Measurements from ENCODE around the gene CDH12. TPM values are rescaled to one million over a fixed set of nuclear protein-coding genes. Genes with fewer than 3 reads are reported as not detected.

CDH12 gene
- polyA plus RNA-seq, 1 donor: 0.40 TPM

DNA sequence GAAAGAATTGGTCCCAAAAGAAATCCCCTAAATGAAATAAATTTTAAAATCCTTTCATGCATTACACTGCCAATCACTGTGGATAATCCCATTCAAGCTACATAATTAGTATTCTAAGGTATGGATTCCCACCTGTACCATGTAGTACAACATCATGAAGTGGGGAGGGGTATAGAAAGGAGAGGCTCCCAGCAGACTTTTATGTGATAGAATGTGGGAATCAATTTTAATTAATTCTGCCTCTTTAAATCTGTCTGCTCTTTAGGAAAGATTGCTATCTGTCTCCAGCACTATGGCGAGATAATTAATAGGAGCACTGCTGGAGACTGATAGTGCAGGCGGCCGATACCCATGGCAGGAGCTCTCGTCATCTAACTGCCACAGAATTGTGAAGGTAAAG, 95.4 kb downstream of the CDH12 start:
- DNase-seq: no peak

GRCh38 chr5:22754155-22754554, 99.0 kb downstream of the CDH12 start:
- DNase-seq: no peak

DNA sequence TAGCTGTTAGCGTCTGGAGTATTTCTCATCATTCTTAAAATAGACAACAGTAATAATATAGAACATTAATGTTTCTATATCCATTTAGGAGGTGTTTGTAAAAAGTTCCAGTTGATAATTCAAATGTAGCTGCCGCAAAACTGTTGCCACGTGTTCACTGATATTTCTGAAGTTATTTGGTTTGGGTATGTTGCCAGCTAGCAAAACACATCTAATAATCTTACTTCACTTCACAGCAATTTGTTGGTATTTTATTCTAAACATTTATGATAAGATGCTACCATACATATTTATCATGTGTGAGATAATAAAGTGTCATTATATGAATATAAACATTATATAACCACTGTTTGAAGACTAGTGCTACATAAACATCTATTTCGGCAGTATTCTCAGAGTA, 101.6 kb downstream of the CDH12 start:
- no peak for DNase-seq

GRCh38 chr5:22736443-22737003, 116.6 kb downstream of the CDH12 start:
- DNase-seq: no peak

DNA sequence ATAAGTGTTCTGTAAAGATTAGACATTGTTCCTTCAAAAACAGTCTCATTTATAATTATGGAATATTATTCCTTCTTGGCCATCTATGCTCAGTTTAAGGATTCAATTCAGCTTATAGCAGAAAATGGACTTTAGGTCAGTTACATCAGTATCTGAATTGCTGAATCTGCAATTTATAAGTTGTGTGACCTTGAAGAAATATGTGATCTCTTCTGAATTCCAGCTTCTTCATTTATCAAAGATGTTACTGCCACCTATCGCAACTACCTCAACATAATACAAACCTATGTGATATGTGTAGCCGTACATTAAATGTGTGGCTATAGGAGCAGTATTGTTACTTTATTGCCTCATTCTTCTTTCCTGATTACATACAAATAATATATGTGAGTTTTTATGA, 118.2 kb downstream of the CDH12 start:
- DNase-seq: no peak

- no peak for DNase-seq
These were observed 124.5 kb downstream of the CDH12 start for GRCh38 chr5:22728610-22729009.

DNA sequence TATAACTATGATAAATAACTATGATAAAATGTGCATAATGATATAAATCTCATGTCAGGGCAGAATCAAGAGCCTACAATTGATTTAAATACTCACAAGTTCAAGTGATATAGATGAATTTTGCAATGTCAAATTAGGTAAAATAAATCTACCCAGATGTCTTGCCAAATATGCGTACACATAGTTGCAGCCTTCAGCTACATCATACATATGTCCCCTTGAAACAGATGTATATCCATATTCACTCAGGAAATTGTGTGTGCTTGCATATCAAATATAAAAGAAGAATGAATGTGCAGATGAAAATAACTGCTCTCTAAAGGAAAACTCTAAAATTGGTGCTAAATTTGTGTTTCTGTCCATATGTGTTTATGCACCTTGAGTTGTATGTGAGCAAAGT, 130.7 kb downstream of the CDH12 start:
- DNase-seq: no peak

- DNase-seq: no peak
These were observed 131.1 kb downstream of the CDH12 start for GRCh38 chr5:22722056-22722455.

- DNase-seq: no peak
These were observed 133.3 kb downstream of the CDH12 start for GRCh38 chr5:22719842-22720241.

- no peak for DNase-seq
These were observed 142.5 kb downstream of the CDH12 start for GRCh38 chr5:22710660-22711059.

- no peak for DNase-seq
These were observed 143.4 kb downstream of the CDH12 start for GRCh38 chr5:22709743-22710142.

- no peak for DNase-seq
These were observed 144.3 kb downstream of the CDH12 start for GRCh38 chr5:22708770-22709328.

- no peak for DNase-seq
These were observed 146.2 kb downstream of the CDH12 start for GRCh38 chr5:22706901-22707300.

DNA sequence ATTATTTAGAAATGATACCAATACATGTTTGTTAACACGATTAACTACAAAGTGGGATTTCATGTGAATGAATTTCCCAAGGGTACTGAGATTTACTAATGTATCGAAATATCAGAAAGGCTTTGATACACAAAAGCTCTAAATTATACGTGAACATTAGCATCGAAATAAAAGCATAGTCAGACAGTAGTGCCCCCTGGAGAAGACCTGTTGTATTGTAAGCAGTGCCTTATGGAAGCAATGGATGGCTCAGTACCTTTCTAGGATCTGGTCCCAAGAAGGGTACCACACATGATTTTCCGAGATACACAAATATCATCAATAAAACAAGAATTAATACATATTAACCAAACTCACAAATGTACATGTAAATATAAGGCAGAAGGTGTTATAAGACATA, 153.8 kb downstream of the CDH12 start:
- DNase-seq: no peak

GRCh38 chr5:22693121-22693520, 160.0 kb downstream of the CDH12 start:
- DNase-seq: no peak

- DNase-seq: no peak
These were observed 170.1 kb downstream of the CDH12 start for GRCh38 chr5:22683050-22683449.

DNA sequence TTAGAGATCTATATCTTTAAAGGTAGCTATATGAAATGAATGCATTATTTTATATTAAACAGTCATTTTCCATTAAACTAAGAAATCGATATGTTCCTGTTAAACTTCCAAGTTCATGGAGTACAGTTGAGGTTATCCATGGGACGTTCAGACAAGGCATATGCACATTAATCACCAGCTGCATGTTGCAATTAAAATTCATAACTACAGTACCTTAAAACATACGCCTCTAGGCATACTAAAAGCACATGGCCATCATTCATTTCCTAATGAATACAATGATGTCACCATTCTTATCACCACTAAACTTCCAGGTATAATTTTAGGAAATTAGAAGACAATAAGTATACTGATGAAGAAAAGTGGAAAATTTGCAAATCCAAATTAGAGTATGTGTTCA, 174.3 kb downstream of the CDH12 start:
- no peak for DNase-seq

DNA sequence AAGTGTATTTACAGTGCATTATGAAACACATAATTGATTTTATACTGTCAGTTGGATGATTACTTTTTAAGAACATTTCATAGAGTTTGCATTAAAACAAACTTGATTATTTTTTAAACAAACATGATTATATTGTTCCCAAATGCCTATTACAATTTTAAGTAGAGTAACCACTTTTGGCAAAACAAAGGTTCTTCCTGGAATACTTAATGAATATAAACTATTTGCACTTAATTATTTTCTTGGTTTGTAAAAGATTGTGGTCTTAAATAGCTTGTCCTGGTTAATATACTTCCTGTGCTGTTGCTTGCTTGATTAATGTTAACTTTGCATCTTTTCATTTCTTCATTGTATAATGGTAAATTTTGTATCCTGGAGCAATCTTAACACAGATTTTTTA, 180.0 kb downstream of the CDH12 start:
- no peak for DNase-seq

GRCh38 chr5:22669345-22669744, 183.8 kb downstream of the CDH12 start:
- DNase-seq: no peak

- DNase-seq: no peak
These were observed 187.3 kb downstream of the CDH12 start for GRCh38 chr5:22665801-22666200.

GRCh38 chr5:22663134-22663533, 190.0 kb downstream of the CDH12 start:
- no peak for DNase-seq

GRCh38 chr5:22662391-22662790, 190.8 kb downstream of the CDH12 start:
- DNase-seq: no peak

DNA sequence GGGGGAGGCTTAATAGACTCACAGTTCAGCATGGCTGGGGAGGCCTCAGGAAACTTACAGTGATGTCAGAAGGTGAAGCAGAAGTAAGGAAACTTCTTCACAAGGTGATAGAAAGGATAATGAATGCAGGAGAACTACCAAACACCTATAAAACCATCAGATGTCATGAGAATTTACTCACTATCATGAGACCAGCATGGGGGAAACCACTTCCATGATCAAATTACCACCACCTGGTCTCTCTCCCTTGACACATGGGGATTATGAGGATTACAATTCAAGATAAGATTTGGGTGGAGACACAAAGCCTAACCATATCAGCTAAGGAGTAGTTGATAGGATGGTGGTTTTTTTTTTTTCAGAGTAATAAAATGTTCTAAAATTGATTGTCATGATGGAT, 201.8 kb downstream of the CDH12 start:
- no peak for DNase-seq

GRCh38 chr5:22650511-22650910, 202.6 kb downstream of the CDH12 start:
- no peak for DNase-seq

DNA sequence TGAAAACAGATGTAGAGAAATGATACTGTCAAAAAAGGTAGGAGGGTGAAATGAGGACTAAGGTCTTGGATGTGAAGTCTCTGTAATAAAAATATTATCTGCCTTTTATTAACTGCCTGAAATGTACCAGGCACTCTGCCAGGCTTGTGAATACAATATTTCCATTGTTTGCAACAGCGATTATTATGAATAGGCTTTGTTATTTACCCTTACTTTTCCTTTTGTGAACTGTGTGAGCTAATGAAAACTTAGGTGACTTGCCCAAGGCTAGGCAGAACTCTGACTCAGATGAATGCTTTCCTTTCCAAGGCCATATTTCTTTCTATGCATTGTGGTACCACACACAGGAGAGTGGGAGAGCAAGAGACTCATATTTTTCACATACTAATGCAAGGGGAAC, 204.1 kb downstream of the CDH12 start:
- DNase-seq: no peak
